ENCODE data around the gene TPM1. TPM values are rescaled to one million over a fixed set of nuclear protein-coding genes. Genes with fewer than 3 reads are reported as not detected.

TPM1 gene
- total RNA-seq, 2 donors from 2014 or later: 927 to 1,440 TPM

DNA sequence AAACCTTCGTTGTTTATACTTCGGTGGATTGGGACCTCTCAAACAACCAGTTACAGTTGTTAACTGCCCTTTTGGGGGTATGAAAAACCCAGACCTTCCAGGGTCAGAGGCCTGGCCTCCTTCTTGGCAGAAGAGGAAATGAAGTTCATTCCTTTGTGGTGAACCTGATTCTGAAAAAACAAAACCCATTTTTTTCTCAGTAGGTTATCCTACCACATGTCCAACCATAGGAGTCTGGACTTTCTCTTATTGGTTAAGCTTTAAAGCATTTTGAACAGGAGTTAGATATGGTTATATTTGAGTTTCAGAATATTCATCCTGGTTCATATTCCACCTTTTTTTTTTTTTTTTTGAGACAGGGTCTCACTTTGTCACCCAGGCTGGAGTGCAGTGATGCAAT, 71.9 kb downstream of the TPM1 start:
- DNase-seq (ENCODE audit: low spot score) (no peak), ATAC-seq (ENCODE audit: insufficient number of reproducible peaks, low FRiP score, low read depth) (no peak)
- Histone ChIP-seq H3K9me3 (no peaks in the 10 kb centered on the region), H3K4me1 (ENCODE audit: control insufficient read depth in 1 of 2, low read depth in 2 of 2) (peaks cover 4 to 12% of the 10 kb centered on the region in 2 donors), H3K4me3 (no peak overlapping the region), H3K36me3 (no peaks in the 10 kb centered on the region), H3K27me3 (replicated peaks; ENCODE audit: insufficient read depth) (no peaks in the 10 kb centered on the region), H3K27ac (no peak overlapping the region)
- TF ChIP-seq, protein P1, sequence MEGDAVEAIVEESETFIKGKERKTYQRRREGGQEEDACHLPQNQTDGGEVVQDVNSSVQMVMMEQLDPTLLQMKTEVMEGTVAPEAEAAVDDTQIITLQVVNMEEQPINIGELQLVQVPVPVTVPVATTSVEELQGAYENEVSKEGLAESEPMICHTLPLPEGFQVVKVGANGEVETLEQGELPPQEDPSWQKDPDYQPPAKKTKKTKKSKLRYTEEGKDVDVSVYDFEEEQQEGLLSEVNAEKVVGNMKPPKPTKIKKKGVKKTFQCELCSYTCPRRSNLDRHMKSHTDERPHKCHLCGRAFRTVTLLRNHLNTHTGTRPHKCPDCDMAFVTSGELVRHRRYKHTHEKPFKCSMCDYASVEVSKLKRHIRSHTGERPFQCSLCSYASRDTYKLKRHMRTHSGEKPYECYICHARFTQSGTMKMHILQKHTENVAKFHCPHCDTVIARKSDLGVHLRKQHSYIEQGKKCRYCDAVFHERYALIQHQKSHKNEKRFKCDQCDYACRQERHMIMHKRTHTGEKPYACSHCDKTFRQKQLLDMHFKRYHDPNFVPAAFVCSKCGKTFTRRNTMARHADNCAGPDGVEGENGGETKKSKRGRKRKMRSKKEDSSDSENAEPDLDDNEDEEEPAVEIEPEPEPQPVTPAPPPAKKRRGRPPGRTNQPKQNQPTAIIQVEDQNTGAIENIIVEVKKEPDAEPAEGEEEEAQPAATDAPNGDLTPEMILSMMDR (IDR thresholded peaks at IDR 0.05): no peak

Other genes starting within 250 kb of the TPM1 start
- 10 to 100 TPM; 11.6 to 22.4 TPM for gene LACTB, start 79.1 kb downstream of the TPM1 start, total RNA-seq
- gene RPS27L, start 114.7 kb downstream of the TPM1 start, total RNA-seq: 100 to 1,000 TPM in 1 of 2 donors, 10 to 100 TPM in 1; 40.1 to 120 TPM
- 10 to 100 TPM; 55.2 to 64.1 TPM for gene RAB8B, start 146.9 kb downstream of the TPM1 start, total RNA-seq
- 10 to 100 TPM; 16.2 to 22.2 TPM for gene APH1B, start 234.9 kb downstream of the TPM1 start, total RNA-seq

All from thoracic aorta (tissue), 2 donors.